A549 treated with AZD9567 at 1 μM for 4 hours (cell line): ENCODE measurements around the gene CDIPT. TPM values are rescaled to one million over a fixed set of nuclear protein-coding genes. Genes with fewer than 3 reads are reported as not detected.

Experiments
- total RNA-seq: library from RNA; stranded (reverse); fragments of 200-300 nt; extraction: Qiagen RNA extraction; gene quantifications from 5 replicates; pipeline ENCODE4 v1.2.3, GENCODE V29; 2022; ENCODE audit not compliant: insufficient read depth

The CDIPT gene, protein sequence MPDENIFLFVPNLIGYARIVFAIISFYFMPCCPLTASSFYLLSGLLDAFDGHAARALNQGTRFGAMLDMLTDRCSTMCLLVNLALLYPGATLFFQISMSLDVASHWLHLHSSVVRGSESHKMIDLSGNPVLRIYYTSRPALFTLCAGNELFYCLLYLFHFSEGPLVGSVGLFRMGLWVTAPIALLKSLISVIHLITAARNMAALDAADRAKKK
- total RNA-seq = 57.2 to 95.0 TPM (median 91.4 TPM) in 5 replicates

DNA sequence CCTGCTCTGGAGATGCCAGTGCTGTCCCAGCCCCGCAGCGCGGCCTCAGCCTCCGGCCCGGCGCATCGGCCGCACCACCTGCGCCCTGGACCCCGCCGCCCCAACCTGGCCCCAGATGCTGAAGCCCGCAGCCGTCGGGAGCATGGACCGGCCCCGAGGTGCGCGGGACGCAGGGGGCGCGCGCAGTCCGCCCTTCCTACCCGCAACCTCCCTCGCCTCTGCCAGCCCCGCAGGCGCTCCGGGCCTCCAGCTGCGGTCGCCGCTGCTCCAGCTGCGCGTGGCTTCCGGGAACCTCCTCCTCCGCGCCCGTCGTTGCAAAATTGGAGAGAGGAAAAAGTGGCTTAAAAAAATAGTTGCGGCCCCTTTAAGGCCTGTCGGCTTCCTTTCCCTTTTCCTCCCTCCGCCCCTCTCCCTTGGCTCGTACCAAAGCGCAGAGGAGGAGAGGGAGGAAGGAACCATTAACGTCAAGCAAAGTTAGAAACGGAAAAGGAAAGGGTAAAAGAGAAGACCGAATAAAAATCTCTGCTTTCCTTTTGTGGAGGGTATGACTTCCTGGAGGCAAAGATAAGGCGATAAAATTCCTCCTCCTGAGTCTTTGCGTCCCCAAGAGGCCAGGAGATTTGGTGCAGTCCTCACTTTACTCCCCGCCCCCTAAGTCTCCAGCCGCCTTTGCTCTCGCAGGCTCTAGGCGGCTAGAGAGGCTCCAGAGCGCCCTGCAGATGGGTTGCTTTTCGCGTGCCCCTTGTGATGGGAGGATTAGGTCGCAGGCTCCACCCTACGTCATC, at the start of gene CDIPT:
Gene CDIPT (minus strand): TSS at position 343 of the 785 bp plus-strand sequence. CDS start 369 bp downstream, outside the sequence.

DNA sequence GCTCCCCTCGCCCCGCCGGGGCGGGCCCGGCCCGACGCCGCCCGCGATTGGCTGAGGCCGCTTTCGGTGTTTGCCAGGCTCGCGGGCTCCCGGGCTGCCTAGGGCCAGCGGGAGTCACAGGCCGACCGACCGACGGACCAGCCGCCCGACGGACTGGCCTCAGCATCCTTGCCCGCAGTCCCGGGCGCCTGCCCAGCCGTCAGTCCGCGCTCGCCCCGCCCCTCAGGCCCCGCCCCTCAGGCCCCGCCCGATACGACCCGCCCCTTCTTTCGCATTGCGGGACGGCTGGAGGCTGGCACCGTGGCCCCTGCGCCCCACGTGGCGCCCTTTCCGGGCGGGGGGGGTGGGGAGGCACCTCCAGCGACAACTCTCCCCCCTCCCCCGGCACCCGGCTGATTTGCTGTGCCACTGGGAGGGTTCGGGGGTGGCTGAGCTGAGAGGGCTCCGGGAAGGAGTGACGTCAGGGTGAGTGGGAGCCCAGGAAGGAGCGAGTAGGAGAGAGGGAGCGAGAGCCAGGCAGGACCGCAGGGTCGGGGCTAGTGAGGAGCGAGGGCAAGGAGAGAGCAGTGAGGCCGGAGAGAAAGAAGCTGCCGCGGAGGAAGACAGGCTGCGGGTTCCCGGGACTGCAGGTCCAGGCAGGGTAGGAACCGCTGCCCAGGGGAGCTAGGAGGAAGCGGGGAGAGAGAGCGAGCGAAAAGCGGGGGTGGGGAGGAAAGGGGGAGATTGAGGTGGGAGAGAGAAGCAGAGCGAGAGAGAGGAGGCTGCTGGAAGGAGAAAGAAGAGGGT, 37.3 kb upstream of the CDIPT start, which contains the start of gene ASPHD1:
Gene ASPHD1 (plus strand): TSS at position 387 of the 786 bp plus-strand sequence. CDS start 484 bp downstream, outside the sequence.

DNA sequence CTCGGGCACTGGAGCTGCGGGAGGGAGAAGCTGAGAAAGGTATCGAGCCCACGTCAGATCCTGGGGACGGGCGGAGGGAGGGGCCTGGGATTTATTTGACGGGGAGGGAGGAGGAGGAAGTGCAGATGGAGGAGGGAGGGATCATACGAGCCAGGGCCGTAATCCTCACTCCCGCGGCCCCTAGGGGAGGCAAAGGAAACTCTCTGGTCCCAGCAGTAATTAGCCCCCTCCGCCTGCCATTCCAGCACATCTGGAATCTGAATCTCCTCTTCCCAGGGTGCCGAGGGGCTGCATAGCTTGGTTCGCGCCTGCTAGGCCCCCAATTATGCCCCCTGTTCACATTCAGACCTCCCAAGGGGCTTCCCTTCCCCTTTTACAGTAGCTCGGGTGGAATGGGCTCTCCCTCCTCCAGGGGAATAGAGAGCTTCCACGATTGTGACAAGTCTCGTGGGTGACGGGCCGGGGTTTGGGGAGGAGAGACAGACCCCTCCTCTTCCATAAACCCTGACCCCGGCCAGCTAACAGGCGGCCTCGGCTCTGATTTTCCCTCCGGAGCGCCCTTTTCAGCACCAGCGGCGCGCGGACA, 36.6 kb upstream of the CDIPT start, which contains the start of gene SEZ6L2:
Gene SEZ6L2 (minus strand): TSS at position 35 of the 586 bp plus-strand sequence. CDS start 531 bp downstream, outside the sequence.

DNA sequence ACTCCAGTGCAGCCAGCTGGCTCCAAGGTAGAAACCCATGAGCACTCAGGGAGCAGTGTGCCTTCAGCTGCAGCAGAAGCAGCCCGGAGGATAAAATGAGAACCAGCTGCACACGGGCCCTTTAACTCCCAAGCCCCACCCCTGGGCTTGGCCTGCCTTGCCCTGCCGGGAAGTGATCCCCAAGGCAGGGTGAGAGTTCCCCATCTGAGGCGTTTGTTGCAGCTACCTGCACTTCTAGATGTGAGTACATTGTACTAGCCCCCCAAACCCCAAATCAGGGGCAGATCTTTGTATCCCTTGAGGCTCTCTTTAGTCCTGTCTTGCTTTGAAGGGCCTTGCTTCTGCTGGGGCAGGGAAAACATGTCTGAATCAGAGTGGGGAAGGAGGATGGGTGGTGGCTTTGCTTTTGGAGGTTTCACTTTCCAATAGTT, 42.7 kb downstream of the CDIPT start, which contains the start of gene MVP:
Gene MVP (plus strand): TSS at position 192 of the 431 bp plus-strand sequence. CDS start 10,088 bp downstream, outside the sequence.

DNA sequence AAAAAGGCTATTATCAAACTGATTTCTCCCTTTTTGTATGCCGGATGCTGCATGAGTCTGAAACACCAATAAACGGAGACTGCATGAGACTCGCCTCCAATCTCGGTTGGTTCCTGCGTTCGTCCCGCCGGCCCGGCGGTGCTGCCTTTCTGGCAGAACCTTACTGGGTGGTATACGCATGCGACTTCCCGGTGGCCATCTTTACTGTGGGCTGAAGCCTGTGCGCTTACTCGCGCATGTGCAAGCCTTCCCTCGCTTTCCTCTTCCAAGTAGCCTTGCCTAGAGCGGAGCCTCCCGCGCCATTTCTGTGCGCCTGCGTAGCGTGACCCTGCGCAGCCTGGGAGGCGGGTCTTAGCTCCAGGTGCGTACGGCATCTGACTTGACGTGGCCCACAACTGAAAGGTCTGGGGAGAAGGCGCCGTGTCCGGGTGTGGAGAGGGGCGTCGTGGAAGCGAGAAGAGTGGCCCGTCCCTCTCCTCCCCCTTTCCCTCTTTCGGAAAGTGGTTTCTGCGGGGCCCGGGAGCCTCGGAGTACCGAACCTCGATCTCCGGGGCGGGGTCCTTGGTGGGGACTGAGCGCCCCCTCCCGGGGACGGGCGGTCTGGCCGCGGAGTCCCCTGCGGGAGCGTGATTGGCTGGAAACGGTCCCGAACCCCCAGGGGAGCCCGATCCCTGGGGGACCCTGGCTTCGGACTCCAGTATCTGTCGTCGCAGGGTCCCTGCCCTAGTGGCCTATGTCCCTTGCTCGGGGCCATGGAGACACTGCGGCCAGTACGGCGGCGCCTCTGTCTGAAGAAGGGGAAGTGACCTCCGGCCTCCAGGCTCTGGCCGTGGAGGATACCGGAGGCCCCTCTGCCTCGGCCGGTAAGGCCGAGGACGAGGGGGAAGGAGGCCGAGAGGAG, 47.0 kb downstream of the CDIPT start, which contains the start of gene PAGR1:
Gene PAGR1 (plus strand): TSS at position 360 of the 901 bp plus-strand sequence. CDS start 374 bp downstream, at position 734.

DNA sequence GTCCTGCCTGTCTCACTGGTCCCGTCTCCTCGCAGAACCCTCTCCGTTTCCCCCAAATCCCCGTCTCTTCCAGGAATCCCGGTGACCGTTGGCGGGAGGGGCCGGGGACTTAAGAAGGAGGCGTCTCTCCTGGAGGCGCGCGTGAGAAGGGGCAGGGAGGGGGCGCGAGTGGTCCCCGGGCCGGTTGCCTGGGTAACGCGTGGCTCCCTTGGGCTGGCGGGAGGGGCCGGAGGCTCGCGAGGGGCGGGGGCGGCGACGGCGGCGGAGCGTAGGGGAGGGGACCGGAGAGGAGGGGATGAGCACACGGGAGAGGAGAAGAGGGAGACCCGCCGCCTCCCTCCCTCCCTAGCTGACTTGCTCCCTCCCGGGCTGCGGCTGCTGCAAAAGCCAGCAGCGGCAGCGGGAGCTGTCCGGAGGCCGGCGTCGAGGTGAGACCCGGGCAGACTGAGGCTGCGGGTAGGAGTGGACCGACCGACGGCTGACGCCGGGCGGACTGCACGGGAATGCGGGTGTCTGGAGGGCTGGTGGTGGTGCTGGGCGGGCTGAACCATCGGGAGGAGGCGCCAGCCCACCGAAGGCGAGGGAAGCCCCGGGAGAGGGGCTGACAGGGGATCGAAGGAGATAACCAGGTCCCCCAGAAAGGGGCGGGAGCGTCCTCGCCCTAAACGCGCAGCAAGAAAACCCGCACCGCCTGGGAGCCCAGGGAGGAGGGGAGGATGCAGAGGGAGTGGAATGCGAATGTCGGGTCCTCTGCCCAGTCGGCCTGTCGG, 50.9 kb downstream of the CDIPT start, which contains the start of gene PRRT2:
Gene PRRT2 (plus strand): TSS at position 298 of the 770 bp plus-strand sequence. CDS start 862 bp downstream, outside the sequence.

Other genes starting within 250 kb of the CDIPT start
- gene SPN, start 200.0 kb downstream of the CDIPT start, total RNA-seq = 0.05 TPM in 1 of 5 replicates, not detected in the others
- 0.59 to 1.3 TPM (median 1.1 TPM) in 4 of 5 replicates, not detected in the other for gene QPRT, start 184.0 kb downstream of the CDIPT start, total RNA-seq
- not detected in 5 replicates for gene C16orf54, start 117.2 kb downstream of the CDIPT start, total RNA-seq
- not detected in 5 replicates for gene ZG16, start 85.0 kb downstream of the CDIPT start, total RNA-seq
- 71.5 to 95.7 TPM (median 89.0 TPM) in 5 replicates for gene KIF22, start 72.5 kb downstream of the CDIPT start, total RNA-seq
- gene MAZ, start 56.7 kb downstream of the CDIPT start, total RNA-seq = 133 to 159 TPM (median 151 TPM) in 5 replicates
- 0.22 to 0.35 TPM (median 0.34 TPM) in 4 of 5 replicates, not detected in the other for gene PRRT2, start 51.0 kb downstream of the CDIPT start, total RNA-seq
- 27.3 to 42.4 TPM (median 38.8 TPM) in 5 replicates for gene PAGR1, start 47.1 kb downstream of the CDIPT start, total RNA-seq
- 98.8 to 137 TPM (median 127 TPM) in 5 replicates for gene MVP, start 42.8 kb downstream of the CDIPT start, total RNA-seq
- 15.8 to 21.0 TPM (median 20.6 TPM) in 5 replicates for gene SEZ6L2, start 36.3 kb upstream of the CDIPT start, total RNA-seq
- gene ASPHD1, start 37.3 kb upstream of the CDIPT start, total RNA-seq = 19.5 to 28.6 TPM (median 23.6 TPM) in 5 replicates
- gene KCTD13, start 63.0 kb upstream of the CDIPT start, total RNA-seq = 13.2 to 21.3 TPM (median 20.2 TPM) in 5 replicates
- 80.6 to 98.0 TPM (median 93.6 TPM) in 5 replicates for gene TMEM219, start 98.9 kb upstream of the CDIPT start, total RNA-seq
- gene TAOK2, start 110.6 kb upstream of the CDIPT start, total RNA-seq = 23.1 to 35.4 TPM (median 34.5 TPM) in 5 replicates
- gene HIRIP3, start 132.4 kb upstream of the CDIPT start, total RNA-seq = 12.8 to 15.6 TPM (median 14.2 TPM) in 5 replicates
- 87.3 to 104 TPM (median 98.6 TPM) in 5 replicates for gene INO80E, start 133.0 kb upstream of the CDIPT start, total RNA-seq
- gene DOC2A, start 147.8 kb upstream of the CDIPT start, total RNA-seq = 1.8 to 2.3 TPM (median 2.2 TPM) in 4 of 5 replicates, not detected in the other
- not detected in 5 replicates for gene C16orf92, start 160.0 kb upstream of the CDIPT start, total RNA-seq
- 0.25 to 0.43 TPM (median 0.38 TPM) in 4 of 5 replicates, not detected in the other for gene TLCD3B, start 168.0 kb upstream of the CDIPT start, total RNA-seq
- 1,612 to 1,913 TPM (median 1,799 TPM) in 5 replicates for gene ALDOA, start 202.5 kb upstream of the CDIPT start, total RNA-seq
- gene PPP4C, start 212.8 kb upstream of the CDIPT start, total RNA-seq = 138 to 146 TPM (median 142 TPM) in 5 replicates
- 0.12 to 0.32 TPM (median 0.22 TPM) in 4 of 5 replicates, not detected in the other for gene TBX6, start 228.7 kb upstream of the CDIPT start, total RNA-seq
- gene YPEL3, start 233.0 kb upstream of the CDIPT start, total RNA-seq = 6.1 to 8.0 TPM (median 7.7 TPM) in 5 replicates